Calu3 (cell line): Measurements from ENCODE around the gene CYP1B1. TPM values are rescaled to one million over a fixed set of nuclear protein-coding genes. Genes with fewer than 3 reads are reported as not detected.

ENCODE experiments used
- Bru-seq: library from RNA; stranded (reverse); fragments of 400-500 nt; gene quantifications from one replicate; lab custom pipeline; 2021; lab: Mats Ljungman, UMichigan
- BruChase-seq, 2 experiments: library from RNA; stranded (reverse); fragments of 400-500 nt; gene quantifications; one replicate each; lab custom pipeline; 2021; lab: Mats Ljungman, UMichigan
- BruUV-seq: library from RNA; stranded (reverse); fragments of 400-500 nt; replicated peaks from 2 replicates; lab custom pipeline; 2021; lab: Mats Ljungman, UMichigan
- CTCF ChIA-PET: fragments of 300-600 bp; sonication (Branson Sonifier 250); formaldehyde crosslinking; loops from one replicate; lab custom pipeline; 2022; ENCODE audit warnings: antibody characterized with exemption; lab: Charles Lee
- DNase-seq: peaks from one replicate; pipeline ENCODE4 v3.0.0; 2022
- H3K27ac Mint-ChIP-seq: one replicate; pipeline ENCODE4 v1.8.0; 2022; ENCODE audit warnings: mixed read lengths; ENCODE audit not compliant: unreplicated experiment
- H3K27me3 Mint-ChIP-seq: one replicate; pipeline ENCODE4 v1.8.0; 2022; ENCODE audit warnings: mixed read lengths; ENCODE audit not compliant: unreplicated experiment
- H3K36me3 Mint-ChIP-seq: one replicate; pipeline ENCODE4 v1.8.0; 2022; ENCODE audit warnings: mild to moderate bottlenecking, moderate library complexity, mixed read lengths; ENCODE audit not compliant: insufficient read depth, unreplicated experiment
- H3K4me1 Mint-ChIP-seq: one replicate; pipeline ENCODE4 v1.8.0; 2022; ENCODE audit warnings: mild to moderate bottlenecking, low read depth, mixed read lengths; ENCODE audit not compliant: unreplicated experiment
- H3K4me3 Mint-ChIP-seq: one replicate; pipeline ENCODE4 v1.8.0; 2022; ENCODE audit warnings: mild to moderate bottlenecking, low read depth, moderate library complexity, mixed read lengths; ENCODE audit not compliant: unreplicated experiment
- H3K9me3 Mint-ChIP-seq: one replicate; pipeline ENCODE4 v1.8.0; 2022; ENCODE audit warnings: low read depth, mixed read lengths; ENCODE audit not compliant: unreplicated experiment
- CTCF ChIP-seq: fragments of 200-600 bp; IDR thresholded peaks from one replicate; pipeline ENCODE4 v1.8.0; 2022; ENCODE audit warnings: antibody characterized with exemption; ENCODE audit not compliant: unreplicated experiment
- intact Hi-C: fragments of 100-400 bp; cut with micrococcal nuclease; formaldehyde crosslinking; loops from one replicate; pipeline ENCODE4 v1.10.0; 2022; ENCODE audit not compliant: unreplicated experiment
- long read RNA-seq: library from polyadenylated mRNA; stranded (forward); transcript quantifications from one replicate; pipeline ENCODE4 v2.0.0, GENCODE V29; 2022
- total RNA-seq: library from RNA; stranded (reverse); gene quantifications from 2 replicates; pipeline ENCODE4 v1.2.3, GENCODE V29; 2022

CYP1B1 gene
- total RNA-seq: 34.4 and 36.5 TPM in 2 replicates
- Bru-seq, nascent RNA: percentile 61 among the genes with signal in this experiment
- BruChase-seq, experiment 1, labeled RNA remaining after a 6-hour chase: percentile 81 among the genes with signal in this experiment
- percentile 86 among the genes with signal in this experiment for BruChase-seq, experiment 2, labeled RNA remaining after a 2-hour chase
- long read RNA-seq, full-length matches to known transcripts: 33 of 36 reads
- long read RNA-seq, partial matches to known transcripts: 0 of 36 reads
- long read RNA-seq, other reads (novel, unspliced or antisense): 3 of 36 reads

GRCh38 chr2:38075507-38076151 is at the start of gene CYP1B1:
Gene CYP1B1, minus strand, starts transcription at chr2:38076151. Its CDS starts 763 bp downstream, at chr2:38075388.
- H3K27me3 Mint-ChIP-seq: no peaks in the 10 kb centered on the region
- TSS peak; percentile 36 for BruUV-seq
- peaks cover 43% of the 10 kb centered on the region for H3K36me3 Mint-ChIP-seq
- H3K9me3 Mint-ChIP-seq: no peaks in the 10 kb centered on the region
- peak within 1 kb of the TSS; percentile 95 for H3K27ac Mint-ChIP-seq
- intact Hi-C loops: loop anchor here (1.0 to 2.0 kb wide), 4 partner anchors 21 to 199 kb away; no protein-coding TSS in a partner anchor
- TF ChIP-seq CTCF: no peak
- DNase-seq: no peak
- H3K4me1 Mint-ChIP-seq: peaks cover 25% of the 10 kb centered on the region
- H3K4me3 Mint-ChIP-seq: peak within 1 kb of the TSS; percentile 88
- CTCF ChIA-PET: interaction anchor here (0.8 to 3.3 kb wide), 17 partner anchors 14 to 506 kb away, joined by 3 to 73 read pairs (median 10); no protein-coding TSS in a partner anchor

GRCh38 chr2:38125007-38125406 is 49.1 kb upstream of the CYP1B1 start:
- BruUV-seq: no TSS peak
- peaks cover 9% of the 10 kb centered on the region for H3K9me3 Mint-ChIP-seq

GRCh38 chr2:38123911-38124310 is 48.0 kb upstream of the CYP1B1 start:
- intact Hi-C loops: no loop called here
- Mint-ChIP-seq H3K27ac (no peak overlapping the region), H3K4me3 (no peak overlapping the region), H3K27me3 (no peaks in the 10 kb centered on the region), H3K4me1 (peaks cover 31% of the 10 kb centered on the region), H3K9me3 (peaks cover 7% of the 10 kb centered on the region), H3K36me3 (no peaks in the 10 kb centered on the region)
- CTCF ChIA-PET: no interaction called here
- TF ChIP-seq CTCF: no peak
- BruUV-seq: no TSS peak
- DNase-seq: no peak

More at GRCh38 chr2:38125007-38125406, 49.1 kb upstream of the CYP1B1 start:
- TF ChIP-seq CTCF: no peak
- intact Hi-C loops: no loop called here
- Mint-ChIP-seq H3K4me1 (peaks cover 24% of the 10 kb centered on the region), H3K36me3 (no peaks in the 10 kb centered on the region), H3K27ac (no peak overlapping the region), H3K4me3 (no peak overlapping the region), H3K27me3 (no peaks in the 10 kb centered on the region)
- DNase-seq: no peak
- CTCF ChIA-PET: no interaction called here

GRCh38 chr2:38122344-38122743 is 46.4 kb upstream of the CYP1B1 start:
- no peaks in the 10 kb centered on the region for H3K36me3 Mint-ChIP-seq
- DNase-seq: no peak
- no peak for TF ChIP-seq CTCF
- H3K9me3 Mint-ChIP-seq: peaks cover 7% of the 10 kb centered on the region
- CTCF ChIA-PET: interaction anchor here (0.7 to 1.7 kb wide), 2 partner anchors 46 to 152 kb away, joined by 3 to 11 read pairs; no protein-coding TSS in a partner anchor
- no peak overlapping the region for H3K4me3 Mint-ChIP-seq
- intact Hi-C loops: no loop called here
- no peaks in the 10 kb centered on the region for H3K27me3 Mint-ChIP-seq
- no peak overlapping the region for H3K27ac Mint-ChIP-seq
- no TSS peak for BruUV-seq
- H3K4me1 Mint-ChIP-seq: peaks cover 31% of the 10 kb centered on the region
